ENCODE measurements around the gene YIPF3.

DNA sequence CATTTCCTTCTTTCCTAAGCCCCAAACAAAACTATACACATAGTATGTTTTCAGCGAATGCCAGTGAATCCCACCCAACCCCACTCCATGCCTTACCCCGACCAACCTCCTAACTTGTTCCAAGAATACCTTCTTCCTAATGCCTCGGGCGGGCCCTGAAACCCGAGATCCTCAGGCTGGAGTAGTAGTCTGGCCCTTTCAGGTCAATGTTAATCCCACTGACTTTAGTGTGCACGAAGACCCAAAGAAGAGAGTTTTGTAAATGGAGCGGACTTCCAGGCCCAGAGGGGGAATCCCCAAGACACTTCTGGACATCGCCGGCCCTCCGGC lies 394 bp downstream of the YIPF3 start:
- TF ChIP-seq, protein P1, sequence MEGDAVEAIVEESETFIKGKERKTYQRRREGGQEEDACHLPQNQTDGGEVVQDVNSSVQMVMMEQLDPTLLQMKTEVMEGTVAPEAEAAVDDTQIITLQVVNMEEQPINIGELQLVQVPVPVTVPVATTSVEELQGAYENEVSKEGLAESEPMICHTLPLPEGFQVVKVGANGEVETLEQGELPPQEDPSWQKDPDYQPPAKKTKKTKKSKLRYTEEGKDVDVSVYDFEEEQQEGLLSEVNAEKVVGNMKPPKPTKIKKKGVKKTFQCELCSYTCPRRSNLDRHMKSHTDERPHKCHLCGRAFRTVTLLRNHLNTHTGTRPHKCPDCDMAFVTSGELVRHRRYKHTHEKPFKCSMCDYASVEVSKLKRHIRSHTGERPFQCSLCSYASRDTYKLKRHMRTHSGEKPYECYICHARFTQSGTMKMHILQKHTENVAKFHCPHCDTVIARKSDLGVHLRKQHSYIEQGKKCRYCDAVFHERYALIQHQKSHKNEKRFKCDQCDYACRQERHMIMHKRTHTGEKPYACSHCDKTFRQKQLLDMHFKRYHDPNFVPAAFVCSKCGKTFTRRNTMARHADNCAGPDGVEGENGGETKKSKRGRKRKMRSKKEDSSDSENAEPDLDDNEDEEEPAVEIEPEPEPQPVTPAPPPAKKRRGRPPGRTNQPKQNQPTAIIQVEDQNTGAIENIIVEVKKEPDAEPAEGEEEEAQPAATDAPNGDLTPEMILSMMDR (conservative IDR thresholded peaks at IDR 0.05): no peak
- no peak for TF ChIP-seq EZH2 (IDR thresholded peaks at IDR 0.05; ENCODE audit: low read depth)

Data from PC-9 (cell line).